Parathyroid adenoma (tissue), 2 donors: ENCODE results near the gene ALOX12.

Experiments used
- H2AFZ ChIP-seq: fragments of 300-600 bp; sonication (generic); one replicate; pipeline ENCODE4 v1.7.0; 2017; ENCODE audit warnings: antibody characterized with exemption, mild to moderate bottlenecking
- H3K27ac ChIP-seq: fragments of 300-600 bp; sonication (generic); one replicate; pipeline ENCODE4 v1.7.0; 2017
- H3K27me3 ChIP-seq: fragments of 300-600 bp; sonication (generic); one replicate; pipeline ENCODE4 v1.7.0; 2017; ENCODE audit warnings: low read length; ENCODE audit not compliant: control insufficient read depth, insufficient read depth
- H3K36me3 ChIP-seq: fragments of 300-600 bp; sonication (generic); one replicate; pipeline ENCODE4 v1.7.0; 2017; ENCODE audit warnings: low read length; ENCODE audit not compliant: control insufficient read depth, insufficient read depth
- H3K4me1 ChIP-seq: fragments of 300-600 bp; sonication (generic); one replicate; pipeline ENCODE4 v1.7.0; 2017; ENCODE audit warnings: control low read depth
- H3K4me2 ChIP-seq: fragments of 300-600 bp; sonication (generic); one replicate; pipeline ENCODE4 v1.7.0; 2017; ENCODE audit warnings: low read length
- H3K4me3 ChIP-seq: fragments of 300-600 bp; sonication (generic); one replicate; pipeline ENCODE4 v1.7.0; 2017; ENCODE audit warnings: low read depth, low read length
- H3K79me2 ChIP-seq: fragments of 300-600 bp; sonication (generic); one replicate; pipeline ENCODE4 v1.7.0; 2017; ENCODE audit warnings: control low read depth
- H3K9ac ChIP-seq: fragments of 300-600 bp; sonication (generic); one replicate; pipeline ENCODE4 v1.7.0; 2017; ENCODE audit warnings: mild to moderate bottlenecking
- H3K9me3 ChIP-seq: fragments of 300-600 bp; sonication (generic); one replicate; pipeline ENCODE4 v1.7.0; 2017; ENCODE audit warnings: low read length; ENCODE audit not compliant: control insufficient read depth
- TF ChIP-seq, protein P1 (sequence below): fragments of 300-600 bp; sonication (generic); IDR thresholded peaks from one replicate; pipeline ENCODE4 v1.7.0; 2017; ENCODE audit warnings: antibody characterized with exemption, mild to moderate bottlenecking
- donor health status: primary hyperparathyroidism.

Gene ALOX12

DNA sequence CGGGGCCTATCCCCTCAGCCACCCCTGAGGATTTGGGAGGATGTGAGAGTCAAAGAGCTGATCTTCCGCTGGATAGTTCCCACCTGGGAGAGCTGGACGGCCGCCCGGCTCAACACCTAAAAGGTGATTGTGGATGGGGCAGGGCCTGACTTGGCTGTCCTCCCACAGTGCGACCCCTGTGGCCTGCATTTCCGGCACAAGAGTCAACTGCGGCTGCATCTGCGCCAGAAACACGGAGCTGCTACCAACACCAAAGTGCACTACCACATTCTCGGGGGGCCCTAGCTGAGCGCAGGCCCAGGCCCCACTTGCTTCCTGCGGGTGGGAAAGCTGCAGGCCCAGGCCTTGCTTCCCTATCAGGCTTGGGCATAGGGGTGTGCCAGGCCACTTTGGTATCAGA is 31.5 kb downstream of the ALOX12 start:
- no peak overlapping the region for H2AFZ ChIP-seq
- no peaks in the 10 kb centered on the region for H3K27me3 ChIP-seq
- no peaks in the 10 kb centered on the region for H3K79me2 ChIP-seq
- no peak overlapping the region for H3K9ac ChIP-seq
- no peak overlapping the region for H3K4me2 ChIP-seq
- no peak overlapping the region for H3K4me3 ChIP-seq
- no peaks in the 10 kb centered on the region for H3K9me3 ChIP-seq
- no peaks in the 10 kb centered on the region for H3K36me3 ChIP-seq
- TF ChIP-seq, protein P1, sequence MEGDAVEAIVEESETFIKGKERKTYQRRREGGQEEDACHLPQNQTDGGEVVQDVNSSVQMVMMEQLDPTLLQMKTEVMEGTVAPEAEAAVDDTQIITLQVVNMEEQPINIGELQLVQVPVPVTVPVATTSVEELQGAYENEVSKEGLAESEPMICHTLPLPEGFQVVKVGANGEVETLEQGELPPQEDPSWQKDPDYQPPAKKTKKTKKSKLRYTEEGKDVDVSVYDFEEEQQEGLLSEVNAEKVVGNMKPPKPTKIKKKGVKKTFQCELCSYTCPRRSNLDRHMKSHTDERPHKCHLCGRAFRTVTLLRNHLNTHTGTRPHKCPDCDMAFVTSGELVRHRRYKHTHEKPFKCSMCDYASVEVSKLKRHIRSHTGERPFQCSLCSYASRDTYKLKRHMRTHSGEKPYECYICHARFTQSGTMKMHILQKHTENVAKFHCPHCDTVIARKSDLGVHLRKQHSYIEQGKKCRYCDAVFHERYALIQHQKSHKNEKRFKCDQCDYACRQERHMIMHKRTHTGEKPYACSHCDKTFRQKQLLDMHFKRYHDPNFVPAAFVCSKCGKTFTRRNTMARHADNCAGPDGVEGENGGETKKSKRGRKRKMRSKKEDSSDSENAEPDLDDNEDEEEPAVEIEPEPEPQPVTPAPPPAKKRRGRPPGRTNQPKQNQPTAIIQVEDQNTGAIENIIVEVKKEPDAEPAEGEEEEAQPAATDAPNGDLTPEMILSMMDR = no peak
- H3K4me1 ChIP-seq = no peaks in the 10 kb centered on the region
- H3K27ac ChIP-seq = no peak overlapping the region

DNA sequence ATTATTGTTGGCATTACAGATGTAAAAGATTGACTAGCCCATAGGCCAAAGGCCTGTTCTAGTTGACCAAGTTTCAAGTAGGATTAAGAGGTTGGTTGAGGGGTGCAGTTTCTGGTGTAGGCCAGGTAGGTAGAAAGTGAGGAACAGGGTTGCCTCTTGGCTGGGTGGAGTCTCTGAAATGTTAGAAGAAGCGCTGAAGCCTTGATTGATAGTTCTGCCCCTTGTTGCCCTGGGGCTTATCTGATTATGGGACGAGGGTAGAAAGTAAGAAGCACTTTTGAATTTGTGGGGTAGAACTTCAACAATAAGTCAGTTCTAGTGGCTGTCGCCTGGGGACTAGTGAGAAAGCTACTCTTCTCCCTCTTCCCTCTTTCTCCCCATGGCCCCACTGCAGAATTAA is 33.2 kb downstream of the ALOX12 start:
- H2AFZ ChIP-seq = no peak overlapping the region
- H3K36me3 ChIP-seq = no peaks in the 10 kb centered on the region
- H3K4me3 ChIP-seq = no peak overlapping the region
- H3K4me1 ChIP-seq = no peaks in the 10 kb centered on the region
- TF ChIP-seq, protein P1 = no peak
- H3K9me3 ChIP-seq = no peaks in the 10 kb centered on the region
- no peak overlapping the region for H3K4me2 ChIP-seq
- H3K79me2 ChIP-seq = no peaks in the 10 kb centered on the region
- H3K27ac ChIP-seq = peak overlapping the region; percentile 26
- no peak overlapping the region for H3K9ac ChIP-seq
- no peaks in the 10 kb centered on the region for H3K27me3 ChIP-seq

DNA sequence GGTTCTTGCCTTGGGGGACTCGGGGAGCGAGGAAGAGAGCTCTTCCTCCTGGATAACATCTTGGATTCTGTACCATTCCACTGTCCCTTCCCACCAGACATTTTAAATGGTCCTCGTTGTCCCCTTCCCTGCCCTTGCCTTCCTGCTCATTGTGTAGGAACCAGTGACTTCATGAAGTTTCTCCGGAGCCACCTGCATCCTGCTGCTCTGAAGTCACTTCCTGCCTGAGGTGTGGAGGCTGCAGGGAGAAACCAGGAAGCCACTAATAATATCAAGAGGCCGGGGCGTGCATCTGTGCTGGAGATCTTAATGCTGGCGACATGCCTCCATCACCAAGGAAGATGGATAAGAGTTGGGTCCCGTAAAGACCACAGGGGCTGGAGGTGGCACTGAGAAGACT is 33.8 kb downstream of the ALOX12 start:
- no peaks in the 10 kb centered on the region for H3K9me3 ChIP-seq
- H3K27ac ChIP-seq = peak overlapping the region; percentile 26
- H2AFZ ChIP-seq = no peak overlapping the region
- TF ChIP-seq, protein P1 = no peak
- H3K9ac ChIP-seq = no peak overlapping the region
- H3K4me3 ChIP-seq = no peak overlapping the region
- H3K4me1 ChIP-seq = no peaks in the 10 kb centered on the region
- H3K4me2 ChIP-seq = no peak overlapping the region
- H3K27me3 ChIP-seq = no peaks in the 10 kb centered on the region
- H3K36me3 ChIP-seq = no peaks in the 10 kb centered on the region
- H3K79me2 ChIP-seq = no peaks in the 10 kb centered on the region

DNA sequence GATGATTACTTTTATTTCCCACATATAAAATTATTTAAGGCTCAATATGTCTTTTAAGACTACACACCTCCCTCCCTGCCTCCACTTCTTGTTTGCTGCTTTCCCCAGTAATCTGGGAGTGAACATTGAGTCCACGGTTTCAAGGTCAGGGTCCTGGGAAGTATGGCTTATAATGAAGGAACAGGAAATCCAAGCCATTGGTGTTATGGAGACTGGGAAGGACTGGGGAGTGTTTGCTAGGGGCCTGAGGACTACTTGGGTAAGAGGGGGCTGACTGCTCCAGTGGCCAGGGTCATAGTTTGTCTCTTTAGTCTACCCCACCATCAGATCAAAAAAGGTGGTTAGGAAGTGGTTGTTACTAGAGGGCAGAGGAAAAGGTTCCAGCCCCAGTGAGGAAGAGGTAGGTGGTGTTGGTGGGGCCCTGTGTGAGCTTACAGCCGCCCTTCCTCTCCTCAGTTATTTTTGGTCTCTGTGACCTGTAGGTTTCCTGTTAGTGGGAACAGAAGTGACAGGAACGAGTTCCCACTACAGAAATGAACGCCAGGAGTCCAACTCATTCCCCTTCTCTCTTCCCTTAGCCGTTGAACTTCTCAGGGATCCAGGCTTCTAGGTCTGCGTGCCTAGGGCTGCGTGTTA is 39.2 kb downstream of the ALOX12 start:
- Histone ChIP-seq H3K4me2 (peak overlapping the region; percentile 98), H3K9me3 (no peaks in the 10 kb centered on the region), H3K79me2 (no peaks in the 10 kb centered on the region), H3K4me3 (peak overlapping the region; percentile 86), H3K27ac (peak overlapping the region; percentile 88), H3K36me3 (no peaks in the 10 kb centered on the region), H3K27me3 (no peaks in the 10 kb centered on the region), H3K9ac (no peak overlapping the region), H3K4me1 (peaks cover 10% of the 10 kb centered on the region), H2AFZ (peak overlapping the region; percentile 84)
- TF ChIP-seq, protein P1 = no peak
